HPDE6-E6E7 (cell line): ENCODE measurements around the gene CRACR2A.

ENCODE experiments used
- DNase-seq: peaks from one replicate; pipeline ENCODE4 v3.0.0; 2011; ENCODE audit warnings: missing footprints; ENCODE audit errors: extremely low spot score

The CRACR2A gene

DNA sequence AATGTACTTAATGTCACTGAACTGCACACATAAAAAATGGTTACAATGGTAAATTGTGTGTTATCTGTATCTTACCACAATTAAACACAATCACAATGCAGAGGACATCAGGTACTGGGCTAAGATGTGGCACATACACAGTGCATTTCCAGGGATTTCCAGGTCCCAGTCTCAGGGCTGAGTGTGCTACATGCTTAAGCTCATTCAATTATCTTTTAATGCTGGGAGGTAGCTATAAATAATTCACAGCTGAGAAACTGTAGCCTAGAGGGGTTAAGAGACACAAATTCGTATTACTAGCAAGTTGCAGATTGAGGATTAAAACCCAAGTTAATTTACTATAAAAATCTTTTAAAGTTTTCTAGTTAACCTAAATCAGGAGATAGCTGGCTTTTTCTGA lies 67.1 kb downstream of the CRACR2A start:
- no peak for DNase-seq

- no peak for DNase-seq
Observed at GRCh38 chr12:3684449-3685051, 68.4 kb downstream of the CRACR2A start.

DNA sequence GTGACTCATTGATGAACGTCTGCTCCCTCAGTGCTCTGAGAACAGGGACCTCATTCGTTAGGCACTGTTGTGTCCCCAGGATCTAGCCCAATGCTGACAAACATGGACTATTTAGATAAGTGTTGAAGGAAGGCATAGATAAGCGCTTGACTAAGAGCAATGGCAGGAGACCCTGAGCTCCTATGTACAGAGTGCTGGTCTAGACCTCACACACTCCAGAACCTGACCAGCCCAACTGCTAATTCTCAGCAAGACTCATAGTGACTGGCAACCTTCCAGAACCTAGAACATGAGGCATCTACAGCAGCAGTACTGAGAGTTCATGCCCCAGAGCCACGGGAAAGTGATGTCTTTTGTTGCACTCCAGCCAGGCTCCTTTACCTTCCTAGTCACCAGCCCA lies 69.2 kb downstream of the CRACR2A start:
- no peak for DNase-seq

- no peak for DNase-seq
Observed at GRCh38 chr12:3681595-3682061, 71.3 kb downstream of the CRACR2A start.

DNA sequence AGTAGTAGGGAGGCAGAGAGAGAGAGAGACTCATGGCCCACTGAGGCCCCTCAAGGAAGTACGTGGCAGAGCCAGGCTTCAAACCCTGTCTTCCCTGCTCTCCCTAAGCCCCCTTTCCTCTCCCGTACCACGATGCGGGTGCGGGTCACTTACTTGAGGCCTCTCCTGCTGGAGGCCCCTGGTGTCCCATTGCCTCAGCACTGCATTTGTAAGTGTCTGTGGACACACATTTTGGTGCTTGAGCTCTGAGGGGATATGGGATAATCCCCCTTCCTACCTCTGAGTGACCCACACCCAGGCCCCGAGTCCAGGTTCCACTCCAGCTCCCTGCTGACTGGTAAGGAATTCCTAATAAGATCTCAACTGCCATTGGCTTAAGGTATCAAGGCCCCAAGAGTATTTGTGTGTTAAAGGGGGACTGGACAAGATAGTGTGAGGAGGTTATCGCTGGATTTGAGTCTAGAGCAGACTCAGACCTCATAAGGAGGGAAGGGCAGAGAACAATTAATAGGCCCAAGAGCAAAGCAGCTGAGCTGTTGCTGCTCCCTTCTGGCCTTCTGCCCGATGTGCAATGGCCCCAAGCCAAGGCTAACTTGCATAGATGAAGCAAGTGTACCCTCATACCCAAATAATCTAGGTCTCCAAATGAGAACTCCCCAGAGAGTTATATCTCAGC lies 71.9 kb downstream of the CRACR2A start:
- no peak for DNase-seq

DNA sequence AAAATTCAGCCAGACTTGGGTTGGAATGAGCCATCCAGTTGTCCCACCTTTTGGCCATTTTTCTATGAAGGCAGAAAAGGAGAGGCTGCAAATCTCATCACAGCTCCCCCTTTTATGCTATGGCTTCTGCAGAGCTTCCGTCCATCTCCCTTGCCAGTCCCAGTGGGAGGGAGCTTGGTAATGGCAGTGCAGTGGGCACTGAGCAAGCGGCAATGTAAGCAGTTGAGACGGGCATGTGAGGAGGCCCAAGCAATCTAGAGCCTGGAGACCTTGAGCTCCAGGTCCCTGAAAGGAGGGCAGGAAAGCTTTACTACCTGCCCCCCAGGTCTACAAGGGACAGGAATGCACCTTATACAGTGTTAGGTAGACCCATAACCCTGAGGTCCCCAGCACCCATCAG lies 73.1 kb downstream of the CRACR2A start:
- no peak for DNase-seq

- DNase-seq = no peak
Observed at GRCh38 chr12:3677609-3678008, 75.3 kb downstream of the CRACR2A start.

DNA sequence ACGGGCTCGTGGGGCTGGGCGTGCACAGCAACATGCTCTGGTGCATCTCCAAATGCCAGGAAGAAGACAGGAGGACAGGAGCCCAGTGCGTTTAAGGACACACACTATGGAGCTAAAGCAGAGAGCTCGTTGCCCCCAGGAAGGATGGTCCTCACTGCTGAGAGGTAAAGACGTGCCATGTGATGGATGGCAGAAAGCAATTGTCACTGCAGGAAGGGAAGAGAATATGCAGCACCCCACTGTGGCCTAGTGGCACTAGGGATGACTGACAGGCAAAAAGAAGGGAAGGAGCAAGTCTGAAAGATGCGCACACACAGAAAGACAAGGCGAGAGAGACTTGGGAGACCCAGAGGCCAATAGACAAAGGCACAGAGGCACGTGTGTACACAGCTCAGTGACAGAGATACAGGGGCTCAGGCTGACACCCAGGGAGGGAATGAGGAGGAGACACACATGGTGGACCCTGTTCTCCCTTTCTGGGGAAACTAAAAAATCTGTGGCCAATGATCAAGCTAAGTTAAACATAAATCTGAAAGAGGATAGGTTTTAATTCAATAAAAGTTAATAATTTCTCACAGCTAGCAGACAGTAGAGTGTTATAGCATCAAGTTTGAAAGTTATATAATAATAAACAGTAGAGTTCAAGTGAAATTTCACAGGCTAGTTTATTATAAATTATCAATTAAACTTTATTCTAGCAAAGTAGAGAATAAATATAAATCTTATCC lies 78.8 kb downstream of the CRACR2A start:
- no peak for DNase-seq

DNA sequence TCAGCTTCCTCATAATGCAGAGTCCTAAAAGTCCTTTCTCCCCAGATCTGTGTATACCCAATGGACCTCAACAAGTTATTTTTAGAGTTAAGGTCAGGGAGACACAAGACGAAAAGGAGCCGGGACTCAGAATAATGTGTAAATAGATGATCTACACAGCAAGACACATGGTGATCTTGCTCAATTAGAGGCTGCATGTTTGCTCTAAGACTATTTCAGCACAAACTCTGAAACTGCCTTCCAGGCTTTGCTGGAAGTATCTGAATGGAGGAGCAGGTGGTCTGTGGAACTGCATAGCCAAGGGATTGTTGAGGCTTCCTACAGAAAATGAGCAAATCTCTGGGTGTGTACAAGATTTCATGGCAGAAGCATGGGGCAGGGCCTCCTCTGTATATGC lies 80.8 kb downstream of the CRACR2A start:
- no peak for DNase-seq

GRCh38 chr12:3671330-3672112 lies 81.4 kb downstream of the CRACR2A start:
- no peak for DNase-seq

- no peak for DNase-seq
Observed at GRCh38 chr12:3670083-3670620, 82.8 kb downstream of the CRACR2A start.

DNA sequence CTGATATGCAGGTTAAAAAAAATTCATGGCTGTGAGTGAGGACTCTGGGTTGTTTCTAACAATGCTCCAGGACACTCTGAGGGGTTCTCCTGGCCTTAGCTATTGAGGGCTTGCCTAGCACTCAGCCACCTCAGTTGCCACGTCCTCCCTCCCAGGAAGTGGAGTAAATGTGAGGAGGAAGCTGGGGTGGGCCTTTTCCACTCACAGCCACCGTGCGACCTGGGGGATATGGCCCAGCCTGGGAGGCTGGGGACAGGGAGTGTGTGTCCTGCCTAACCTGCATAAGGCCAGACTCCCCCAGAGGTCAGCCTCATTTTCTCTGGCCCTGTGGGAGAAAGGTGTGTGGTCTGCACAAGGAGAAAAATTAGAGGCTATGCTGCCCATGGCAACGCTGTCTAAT lies 83.3 kb downstream of the CRACR2A start:
- DNase-seq = no peak

DNA sequence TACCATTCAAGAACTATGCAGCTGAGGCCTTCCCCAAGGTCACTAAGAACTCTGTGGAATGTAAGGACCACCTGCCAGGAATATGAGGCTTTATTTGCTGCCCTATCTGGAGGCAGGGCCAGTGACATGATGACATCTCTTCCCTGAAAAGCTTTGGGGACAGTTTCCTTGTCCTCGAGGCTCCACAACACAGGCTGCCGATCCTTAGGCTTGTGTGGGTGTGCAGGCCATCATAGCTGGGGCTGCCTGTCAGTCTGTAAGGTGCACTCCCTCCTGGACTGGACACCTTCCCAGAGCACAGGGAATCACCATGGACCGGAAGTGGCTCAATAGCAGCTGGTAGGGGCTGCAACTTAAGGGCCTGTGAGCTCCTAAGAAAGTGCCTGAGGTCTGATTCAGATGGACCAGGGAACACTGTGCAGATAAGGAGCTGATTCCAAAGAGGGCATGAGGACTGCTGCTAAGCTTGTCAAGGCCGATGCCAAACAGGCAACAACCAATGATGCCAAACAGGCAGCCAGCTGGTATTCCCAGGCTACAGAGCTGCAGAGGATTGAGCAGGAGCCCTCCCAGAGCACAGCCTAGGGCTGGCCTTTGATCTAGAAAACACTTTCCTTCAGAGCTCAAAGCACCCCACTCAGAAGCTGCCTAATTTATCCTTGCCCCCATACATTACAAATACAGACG lies 84.3 kb downstream of the CRACR2A start:
- DNase-seq = no peak

DNA sequence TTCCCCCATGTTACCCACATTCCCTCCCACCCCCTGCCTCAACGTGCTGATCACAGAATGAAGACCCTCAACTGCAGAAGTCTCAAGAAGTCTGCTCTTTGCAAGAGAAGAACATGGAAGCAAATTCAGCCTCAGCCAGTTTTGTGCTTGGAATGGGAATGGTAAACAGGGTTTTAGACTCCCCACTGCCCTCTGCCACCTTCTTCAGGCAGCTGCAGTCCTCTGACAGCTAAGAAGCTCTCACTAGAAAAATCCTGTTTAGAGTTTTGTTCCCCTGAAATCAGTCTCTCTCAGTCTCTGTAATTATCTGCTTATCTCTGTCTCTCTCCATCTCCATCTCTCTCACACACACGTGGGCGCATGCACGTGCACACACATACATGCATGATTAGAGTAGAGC lies 85.4 kb downstream of the CRACR2A start:
- no peak for DNase-seq

DNA sequence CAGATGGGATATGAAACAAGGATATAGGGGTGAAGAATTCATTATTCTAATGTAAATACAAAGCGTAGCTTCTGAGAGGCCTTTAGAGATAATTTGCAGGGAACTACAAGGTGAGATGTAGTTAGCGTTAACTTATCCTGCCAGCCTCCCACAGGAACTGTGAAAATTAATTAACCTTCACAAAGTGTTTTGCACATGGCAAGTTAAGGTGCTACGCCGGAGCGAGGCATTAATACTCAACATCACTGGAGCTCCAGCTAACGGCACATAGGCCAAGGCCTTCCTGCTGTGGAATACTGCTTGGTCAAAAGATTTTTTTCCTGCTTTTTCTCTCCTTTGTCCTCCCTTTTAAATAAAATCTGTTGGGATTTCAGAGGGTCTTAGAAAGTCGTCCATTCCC lies 86.5 kb downstream of the CRACR2A start:
- no peak for DNase-seq

DNA sequence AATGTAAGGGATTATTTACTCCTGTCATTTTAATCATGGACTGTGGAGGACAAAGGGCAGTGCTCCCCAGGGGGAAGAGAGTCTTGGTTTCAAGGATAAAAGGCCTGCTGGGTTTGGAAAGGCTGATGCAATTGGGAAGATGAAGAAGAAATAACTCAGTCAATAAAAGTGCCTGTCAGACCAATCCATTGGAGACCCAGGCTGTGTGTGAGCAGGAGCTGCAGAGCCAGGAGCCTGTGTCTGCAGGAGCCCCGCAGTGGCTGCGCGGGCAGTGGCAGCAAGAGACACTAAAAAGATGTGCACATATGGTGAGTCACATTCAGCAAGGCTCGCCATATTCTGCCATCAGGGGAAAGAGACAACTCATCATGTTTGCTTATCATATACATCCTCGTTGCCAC lies 90.4 kb downstream of the CRACR2A start:
- no peak for DNase-seq

DNA sequence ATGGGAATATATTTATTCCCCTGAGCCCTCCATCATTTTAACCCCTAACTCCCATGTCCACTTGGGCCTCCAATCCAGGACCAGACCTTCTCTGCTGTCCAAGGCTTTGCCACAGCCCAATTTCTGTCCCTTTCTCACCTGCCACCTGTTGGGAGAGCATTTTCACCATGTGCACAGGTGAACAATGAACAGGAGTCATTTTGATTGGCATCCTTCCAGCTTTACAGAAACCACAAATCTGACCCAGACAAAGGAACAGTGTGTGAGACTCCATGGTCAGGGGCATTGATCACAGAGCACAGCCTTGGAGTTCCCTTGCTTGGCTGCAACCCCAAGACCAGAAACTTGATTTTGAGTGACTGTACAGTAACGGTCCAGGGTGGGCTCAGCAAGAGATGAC lies 91.9 kb downstream of the CRACR2A start:
- no peak for DNase-seq

DNA sequence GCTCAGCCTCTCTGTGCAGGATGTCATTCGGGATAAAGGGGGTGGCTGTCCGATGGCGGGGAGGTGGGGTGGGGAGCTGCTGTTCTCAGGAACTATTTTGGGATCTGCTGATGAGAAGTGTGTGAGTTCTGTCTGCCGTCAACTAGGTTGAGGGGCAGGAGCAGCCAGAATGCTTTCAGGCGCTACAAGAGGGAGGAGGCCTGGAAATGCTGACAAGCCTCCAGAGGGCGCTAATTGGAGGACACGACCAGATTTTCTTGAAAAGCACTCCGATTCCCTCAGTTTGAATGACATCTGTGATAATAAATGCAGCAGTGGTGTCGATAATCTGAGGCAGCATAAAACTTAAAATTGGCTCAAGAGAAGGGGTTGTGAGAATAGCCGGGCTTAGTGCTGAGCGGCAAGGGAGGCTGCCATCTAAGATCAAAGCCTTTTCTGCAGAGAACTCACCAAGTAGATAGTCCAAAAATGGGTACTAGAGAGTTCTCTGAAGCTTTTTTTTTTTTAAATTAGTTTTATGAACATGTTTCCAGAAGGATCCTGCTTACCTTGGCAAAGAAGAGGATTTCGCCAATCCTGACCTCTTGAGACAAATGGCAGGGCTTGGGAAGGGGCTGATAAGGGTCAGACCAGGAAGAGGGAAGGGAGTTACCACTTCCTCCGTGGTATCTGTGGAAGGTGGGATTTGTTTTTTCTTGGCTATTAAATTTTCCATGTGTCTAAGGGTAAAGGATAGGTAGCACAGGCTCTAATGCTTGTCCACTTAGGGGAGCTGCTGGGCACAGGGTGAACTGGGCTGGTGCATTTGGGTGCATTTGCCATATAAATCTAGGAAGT lies 94.4 kb downstream of the CRACR2A start:
- DNase-seq = no peak

DNA sequence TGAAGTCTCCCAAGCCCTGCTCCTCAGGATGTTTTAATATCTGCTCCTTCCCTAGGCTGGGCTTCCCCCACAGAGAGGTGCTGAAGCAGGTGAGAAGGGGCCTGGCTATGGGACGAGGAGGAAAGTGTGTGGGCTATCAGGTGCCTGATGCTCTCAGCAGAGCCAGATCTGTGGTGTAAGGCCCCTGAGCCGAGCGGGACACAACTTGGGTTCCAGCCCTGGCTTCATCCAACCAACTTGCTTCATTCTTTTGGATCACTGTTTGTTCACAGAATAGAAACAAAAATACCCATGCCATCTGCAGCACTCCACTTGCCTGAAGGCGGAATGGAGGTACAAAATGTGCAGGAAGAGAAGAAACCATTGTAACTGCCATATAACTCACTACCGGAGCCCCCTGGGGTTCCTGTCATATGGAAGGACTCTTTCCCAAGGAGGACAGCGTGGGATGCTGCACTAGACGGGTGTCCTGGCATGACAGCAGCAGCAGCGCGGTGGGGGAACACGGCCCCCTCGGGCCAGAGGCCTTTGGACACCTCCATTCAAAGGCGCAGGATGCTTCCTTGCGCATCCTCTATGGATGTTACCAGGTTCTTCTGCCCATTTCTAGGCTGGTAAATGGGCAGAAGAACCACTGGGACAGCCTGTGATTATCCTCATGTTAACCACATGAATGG lies 95.8 kb downstream of the CRACR2A start:
- no peak for DNase-seq

- DNase-seq = peak; percentile 23
Observed at GRCh38 chr12:3655328-3655900, 97.5 kb downstream of the CRACR2A start.
